GM19468 (cell line): ENCODE data around the gene ABTB2.

Experiments
- ATAC-seq: cut with Tn5 transposase; IDR thresholded peaks from one replicate; pipeline ENCODE4 v1.9.1; 2021; ENCODE audit warnings: mild to moderate bottlenecking, moderate library complexity, moderate number of reproducible peaks; ENCODE audit not compliant: unreplicated experiment; ENCODE audit errors: extremely low read depth

ABTB2 gene

GRCh38 chr11:34161812-34162492 is 195.9 kb downstream of the ABTB2 start:
- ATAC-seq: no peak

GRCh38 chr11:34161361-34161760 is 196.4 kb downstream of the ABTB2 start:
- ATAC-seq: no peak

- no peak for ATAC-seq
Measured at GRCh38 chr11:34160791-34161190, 197.0 kb downstream of the ABTB2 start.

GRCh38 chr11:34160049-34160721 is 197.6 kb downstream of the ABTB2 start:
- ATAC-seq: no peak

- no peak for ATAC-seq
Measured at GRCh38 chr11:34158661-34159060, 199.1 kb downstream of the ABTB2 start.

- ATAC-seq: no peak
Measured at GRCh38 chr11:34157163-34157562, 200.6 kb downstream of the ABTB2 start.

GRCh38 chr11:34155757-34156062 is 202.1 kb downstream of the ABTB2 start:
- no peak for ATAC-seq

GRCh38 chr11:34155057-34155756 is 202.6 kb downstream of the ABTB2 start:
- no peak for ATAC-seq

GRCh38 chr11:34154059-34154875 is 203.5 kb downstream of the ABTB2 start:
- peak; percentile 70 for ATAC-seq

GRCh38 chr11:34151916-34152845 is 205.6 kb downstream of the ABTB2 start:
- no peak for ATAC-seq

GRCh38 chr11:34151166-34151565 is 206.6 kb downstream of the ABTB2 start:
- ATAC-seq: no peak

GRCh38 chr11:34150494-34151151 is 207.2 kb downstream of the ABTB2 start:
- ATAC-seq: no peak

- no peak for ATAC-seq
Measured at GRCh38 chr11:34149786-34150185, 208.0 kb downstream of the ABTB2 start.

GRCh38 chr11:34149274-34149673 is 208.5 kb downstream of the ABTB2 start:
- ATAC-seq: no peak

GRCh38 chr11:34148504-34149165 is 209.2 kb downstream of the ABTB2 start:
- ATAC-seq: no peak

GRCh38 chr11:34147581-34147980 is 210.2 kb downstream of the ABTB2 start:
- ATAC-seq: no peak

- ATAC-seq: no peak
Measured at GRCh38 chr11:34146866-34147265, 210.9 kb downstream of the ABTB2 start.

- ATAC-seq: no peak
Measured at GRCh38 chr11:34146411-34146810, 211.4 kb downstream of the ABTB2 start.
